22Rv1 (cell line): ENCODE results near the gene OARD1.

Source experiments
- CTCF ChIP-seq: fragments of 450-650 bp; IDR thresholded peaks from 2 replicates; pipeline ENCODE4 v1.5.1; 2017; ENCODE audit warnings: mild to moderate bottlenecking
- ZFX ChIP-seq: fragments of 450-650 bp; IDR thresholded peaks from 2 replicates; pipeline ENCODE4 v1.6.1; 2017; ENCODE audit warnings: antibody characterized with exemption, borderline replicate concordance

- TF ChIP-seq CTCF (peak; percentile 90), ZFX (no peak)
Observed at GRCh38 chr6:41066867-41067304, 5.3 kb downstream of the OARD1 start.
